Inferior parietal cortex (tissue), 1 donor: ENCODE results near the gene NPDC1.
A peak's percentile ranks its signal among the peaks of the same experiment; 100 is the strongest.

Source experiments
- DNase-seq: peaks from one replicate; pipeline ENCODE4 v3.0.0-alpha.2; 2016; ENCODE audit errors: extremely low spot score

Gene NPDC1

DNA sequence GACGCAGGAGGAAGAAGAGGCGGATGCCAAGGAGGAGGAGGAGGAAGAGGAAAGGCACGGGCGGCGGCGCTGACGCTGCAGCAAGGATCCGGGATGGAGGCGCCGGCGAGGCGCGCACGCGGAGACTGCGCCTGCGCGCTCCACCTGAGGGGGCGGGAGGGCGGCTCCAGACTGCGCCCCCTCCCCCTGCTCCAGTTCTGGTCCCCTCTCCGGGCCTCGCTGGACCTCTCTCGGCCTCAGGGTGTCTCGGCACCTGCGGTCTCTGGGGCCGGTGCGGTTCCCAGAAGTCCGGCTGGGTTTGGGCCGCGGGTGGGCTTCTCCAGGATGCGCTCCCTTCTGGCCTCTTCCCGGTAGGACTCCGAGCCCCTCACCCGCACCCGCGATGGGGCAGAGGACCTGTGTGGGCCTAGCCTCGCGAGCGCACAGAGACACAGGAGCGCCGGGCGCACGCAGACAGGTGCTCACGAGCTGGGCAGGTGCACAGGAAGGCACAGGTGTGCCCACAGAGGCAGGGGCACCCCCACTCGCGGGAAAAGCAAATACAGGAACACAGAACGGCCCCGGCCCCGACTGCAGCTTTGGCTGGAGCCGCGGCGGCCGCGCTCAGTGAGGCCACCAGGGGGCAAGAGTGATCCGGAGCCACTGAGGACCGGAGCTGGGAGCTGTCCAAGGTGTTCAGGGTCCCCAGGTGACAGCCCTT is at the start of gene NPDC1:
TSS of gene NPDC1 (minus strand) at position 90 of the 700 bp plus-strand sequence. CDS start 188 bp downstream, outside the sequence.
- DNase-seq: no peak

DNA sequence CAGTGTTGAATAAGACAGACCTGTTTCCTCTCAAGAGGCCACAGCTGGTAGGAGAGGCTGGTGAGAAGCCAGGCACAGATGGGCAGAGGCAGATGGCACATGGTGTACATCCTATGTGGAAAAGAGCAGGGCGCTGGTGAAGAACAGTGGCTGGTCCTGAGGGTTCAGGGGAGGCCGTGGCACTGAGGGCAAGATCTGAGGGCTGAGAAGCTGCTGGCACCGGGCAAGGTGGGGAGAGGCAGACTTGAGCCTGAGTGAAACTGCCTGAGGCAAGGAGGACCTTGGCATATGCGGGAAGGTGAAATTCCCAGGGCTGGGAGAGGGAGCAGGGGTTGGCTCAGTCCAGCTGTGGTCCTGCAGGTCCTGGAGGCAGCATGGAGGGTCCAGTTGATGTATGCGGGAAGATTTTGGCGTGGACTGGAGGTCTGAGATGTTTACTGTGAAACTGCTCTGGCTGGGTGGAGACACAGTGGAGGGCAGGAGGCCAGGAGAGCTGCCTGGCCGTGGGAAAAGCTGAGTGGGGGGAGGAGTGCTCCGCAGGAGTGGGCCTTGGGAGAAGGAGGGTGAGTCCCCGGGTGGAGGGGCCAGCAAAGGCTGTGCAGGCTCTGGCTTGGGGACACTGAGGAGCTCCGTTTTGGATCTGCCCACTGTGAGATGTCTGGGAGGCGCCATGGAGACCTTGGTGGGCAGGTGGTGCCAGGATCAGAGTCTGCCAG is 43.4 kb upstream of the NPDC1 start:
- no peak for DNase-seq

DNA sequence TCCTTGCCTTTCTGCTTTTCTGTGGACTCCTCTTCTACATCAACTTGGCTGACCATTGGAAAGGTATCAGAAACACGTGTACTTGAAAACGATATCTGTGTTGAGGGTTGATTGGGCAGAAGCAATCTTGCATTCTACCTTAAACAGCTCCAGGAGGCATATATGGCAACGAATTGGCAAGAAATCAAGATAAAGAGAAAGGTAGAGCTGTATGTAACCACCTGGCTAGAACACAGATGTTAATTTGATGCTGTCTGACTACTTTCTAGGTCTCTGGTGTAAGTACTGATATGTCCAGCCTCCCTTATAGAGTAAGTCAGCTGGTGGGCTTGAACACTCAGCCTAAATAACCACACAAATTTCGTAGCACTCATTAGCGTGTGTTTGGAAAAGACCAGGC is 42.1 kb upstream of the NPDC1 start:
- no peak for DNase-seq

DNA sequence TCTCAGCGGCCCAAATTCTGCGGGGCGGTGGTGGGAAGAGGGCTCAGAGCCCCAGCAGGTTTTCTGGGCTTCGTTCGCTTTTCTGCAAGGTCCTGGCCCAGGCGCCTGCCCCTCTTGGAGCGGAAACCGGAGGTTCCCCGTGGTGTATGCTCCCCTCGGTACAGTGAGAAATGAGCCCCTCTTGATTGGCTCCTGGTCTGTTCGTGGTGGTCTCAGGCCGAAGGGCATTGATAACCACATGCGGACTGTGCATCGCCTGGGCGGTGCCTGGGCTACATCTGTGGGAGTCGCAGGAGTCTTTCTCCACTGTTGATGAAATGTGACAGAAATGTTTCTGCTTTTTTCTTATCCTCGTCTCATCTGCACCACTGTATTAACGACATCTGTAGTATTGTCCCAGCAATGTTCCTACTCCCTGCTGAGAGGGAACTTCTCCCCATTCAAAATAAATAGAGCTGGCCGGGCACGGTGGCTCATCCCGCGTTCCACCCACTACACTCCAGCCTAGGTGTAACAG is 41.5 kb upstream of the NPDC1 start:
- DNase-seq: no peak

DNA sequence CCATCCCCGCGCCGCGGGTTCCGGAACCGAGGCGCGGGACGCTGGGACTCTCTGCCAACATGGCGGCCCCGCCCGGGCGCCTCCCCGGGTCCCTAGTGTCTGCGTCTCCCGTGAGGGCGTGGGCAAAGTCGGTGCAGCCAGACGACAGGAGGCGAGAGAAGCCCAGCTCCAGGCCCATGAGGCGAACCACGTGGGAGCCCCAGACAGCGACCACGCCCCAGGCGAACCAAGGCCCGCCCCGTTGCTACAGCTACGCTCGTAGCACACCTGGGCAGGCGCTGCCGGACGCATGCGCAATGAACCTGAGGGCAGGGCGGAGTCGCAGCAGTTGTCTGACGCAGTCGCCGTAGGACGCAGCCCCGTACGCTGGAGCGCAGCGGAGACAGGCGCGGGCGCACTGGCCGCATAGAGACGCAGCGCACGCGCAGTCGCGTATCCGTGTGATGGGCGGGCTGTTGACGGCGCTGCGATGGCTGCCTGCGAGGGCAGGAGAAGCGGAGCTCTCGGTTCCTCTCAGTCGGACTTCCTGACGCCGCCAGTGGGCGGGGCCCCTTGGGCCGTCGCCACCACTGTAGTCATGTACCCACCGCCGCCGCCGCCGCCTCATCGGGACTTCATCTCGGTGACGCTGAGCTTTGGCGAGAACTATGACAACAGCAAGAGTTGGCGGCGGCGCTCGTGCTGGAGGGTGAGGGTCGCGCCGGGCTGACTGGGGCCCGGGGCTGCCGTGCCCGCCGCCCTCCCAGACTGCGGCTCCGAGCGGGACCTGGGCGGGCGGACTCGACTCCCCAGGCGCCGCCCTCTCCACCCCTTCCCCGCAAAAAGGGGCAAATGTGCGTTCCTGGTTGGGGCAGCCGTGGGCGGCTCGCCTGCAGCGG is 40.8 kb upstream of the NPDC1 start, which contains the start of gene MAN1B1:
TSS of gene MAN1B1 (plus strand) at position 455 of the 878 bp plus-strand sequence. CDS start at position 470, 15 bp downstream.
- peak; percentile 97 for DNase-seq

- DNase-seq: no peak
Measured at GRCh38 chr9:137085920-137086530, 40.0 kb upstream of the NPDC1 start.

- no peak for DNase-seq
Measured at GRCh38 chr9:137084526-137084925, 38.5 kb upstream of the NPDC1 start.

- no peak for DNase-seq
Measured at GRCh38 chr9:137083394-137084004, 37.5 kb upstream of the NPDC1 start.

DNA sequence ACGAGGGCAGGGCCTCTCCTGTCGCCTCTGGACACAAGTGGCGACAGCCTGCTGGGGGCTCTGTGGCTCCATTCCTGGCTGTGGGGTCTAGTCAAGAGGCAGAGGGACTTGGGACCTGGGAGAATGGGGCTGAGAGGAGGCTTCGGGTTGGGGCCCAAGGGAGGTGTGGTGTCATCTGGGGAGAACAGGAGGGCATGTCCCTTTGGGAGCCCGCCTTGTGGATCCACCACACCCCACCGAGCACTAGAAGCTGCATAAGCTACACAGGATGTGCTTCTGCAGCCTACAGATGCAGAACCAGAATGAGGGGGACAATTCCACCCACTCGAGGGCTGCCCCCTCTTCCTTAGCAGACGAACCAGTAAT is 36.9 kb upstream of the NPDC1 start:
- DNase-seq: no peak

- DNase-seq: no peak
Measured at GRCh38 chr9:137082222-137082924, 36.4 kb upstream of the NPDC1 start.

- no peak for DNase-seq
Measured at GRCh38 chr9:137080260-137081122, 34.5 kb upstream of the NPDC1 start.

GRCh38 chr9:137079401-137079787 is 33.4 kb upstream of the NPDC1 start:
- DNase-seq: no peak

DNA sequence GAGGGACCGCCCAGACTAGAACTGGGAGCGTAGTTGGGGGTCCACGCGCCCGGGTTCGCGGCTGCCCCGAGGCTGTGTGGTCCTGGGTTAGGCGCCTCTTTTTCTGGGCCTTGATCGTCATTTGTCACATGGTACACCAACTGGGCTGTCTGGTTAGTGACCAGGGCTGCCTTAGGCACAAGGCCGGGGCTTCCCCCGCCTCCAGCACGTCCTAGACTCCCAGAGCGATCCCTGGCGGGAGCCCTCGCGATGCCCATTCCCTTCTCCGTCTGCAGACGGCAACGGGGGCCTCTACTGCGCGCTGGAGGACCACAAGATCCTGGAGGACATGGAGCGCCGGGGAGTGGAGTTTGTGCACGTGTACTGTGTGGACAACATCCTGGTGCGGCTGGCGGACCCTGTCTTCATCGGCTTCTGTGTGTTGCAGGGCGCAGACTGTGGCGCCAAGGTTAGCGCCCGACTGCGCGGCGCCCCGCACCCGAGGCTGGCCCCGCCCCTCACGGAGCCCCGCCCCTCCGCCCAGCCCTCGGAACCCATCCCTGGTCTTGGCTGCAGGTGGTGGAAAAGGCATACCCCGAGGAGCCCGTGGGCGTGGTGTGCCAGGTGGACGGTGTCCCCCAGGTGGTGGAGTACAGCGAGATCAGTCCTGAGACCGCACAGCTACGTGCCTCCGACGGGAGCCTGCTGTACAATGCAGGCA is 32.9 kb upstream of the NPDC1 start:
- no peak for DNase-seq

- DNase-seq: no peak
Measured at GRCh38 chr9:137077758-137078693, 32.0 kb upstream of the NPDC1 start.

DNA sequence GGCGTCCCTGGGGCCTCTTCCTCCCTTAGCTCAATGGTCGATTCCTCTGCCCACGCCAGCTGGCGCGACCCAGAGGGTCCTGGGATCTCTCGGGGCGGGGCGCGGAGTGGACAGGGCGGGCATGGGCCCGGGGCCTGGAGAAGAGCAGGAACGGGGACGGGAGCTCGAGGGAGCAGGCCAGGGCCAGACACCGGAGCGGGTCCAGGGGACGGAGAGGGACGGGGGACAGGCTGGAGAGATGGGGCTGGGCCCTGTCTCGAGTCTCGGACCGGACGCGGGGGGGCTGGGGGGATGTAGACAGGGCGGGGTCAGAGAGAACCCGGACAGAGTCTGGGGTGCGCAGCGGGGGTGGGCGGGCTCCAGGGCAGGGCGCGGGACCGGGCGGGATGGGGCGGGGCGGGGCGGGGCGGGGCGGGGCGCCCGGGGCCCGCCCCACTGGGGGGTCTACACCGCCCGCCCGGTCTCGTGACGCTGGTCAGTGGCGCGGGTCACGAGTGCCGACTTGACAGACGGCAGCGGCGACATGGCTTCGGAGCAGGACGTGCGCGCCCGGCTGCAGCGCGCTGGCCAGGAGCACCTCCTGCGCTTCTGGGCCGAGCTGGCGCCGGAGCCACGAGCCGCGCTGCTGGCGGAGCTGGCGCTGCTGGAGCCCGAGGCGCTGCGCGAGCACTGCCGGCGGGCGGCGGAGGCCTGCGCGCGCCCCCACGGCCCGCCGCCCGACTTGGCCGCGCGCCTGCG is 31.2 kb upstream of the NPDC1 start, which contains the start of gene UAP1L1:
TSS of gene UAP1L1 (plus strand) at position 508 of the 738 bp plus-strand sequence. CDS start at position 524, 16 bp downstream.
- peak; percentile 66 for DNase-seq

DNA sequence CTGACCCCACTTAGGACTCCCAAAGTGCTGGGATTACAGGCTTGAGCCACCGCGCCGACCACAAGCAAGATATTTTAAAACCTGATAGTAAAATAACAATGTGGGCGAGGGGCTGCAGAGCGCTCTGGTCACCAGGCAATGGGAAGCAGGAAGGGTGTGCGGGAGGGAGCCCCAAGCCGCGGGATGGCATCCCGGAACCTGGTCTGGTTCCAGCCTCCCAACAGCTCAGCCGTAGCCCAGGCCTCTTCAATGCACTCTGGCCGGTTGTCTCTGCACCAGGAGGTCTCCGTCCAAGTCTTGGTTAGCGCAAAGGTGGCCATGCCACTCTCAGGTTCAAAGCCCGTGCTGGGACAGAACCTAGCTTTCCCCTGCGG is 30.6 kb upstream of the NPDC1 start:
- no peak for DNase-seq

- no peak for DNase-seq
Measured at GRCh38 chr9:137075275-137075775, 29.3 kb upstream of the NPDC1 start.
